ENCODE measurements around the gene GALNT18. TPM values are rescaled to one million over a fixed set of nuclear protein-coding genes. Genes with fewer than 3 reads are reported as not detected.
"Not testable (repeated sequence)": the region's sequence is repeated elsewhere in the genome, so short reads cannot be mapped to it uniquely, and the experiment has no call there.

The GALNT18 gene
- total RNA-seq, 2 experiments from 2014 or later = 0.69 to 0.71 TPM

GRCh38 chr11:11366793-11367192, 255.0 kb downstream of the GALNT18 start:
- H3K4me1 Mint-ChIP-seq = no peaks in the 10 kb centered on the region
- H3K9me3 Mint-ChIP-seq = peaks cover 1% of the 10 kb centered on the region
- H3K36me3 Mint-ChIP-seq (ENCODE audit: low read depth) = no peaks in the 10 kb centered on the region
- H3K27ac Mint-ChIP-seq = no peak overlapping the region
- DNase-seq = no peak
- ChIA-PET POLR2A (no interaction called here), CTCF (interaction anchor here (1.0 kb wide), 1 partner anchor 16 kb away, joined by 3 read pairs; no protein-coding TSS in a partner anchor)
- H3K4me3 Mint-ChIP-seq = no peak overlapping the region
- H3K27me3 Mint-ChIP-seq = peaks cover 2% of the 10 kb centered on the region

DNA sequence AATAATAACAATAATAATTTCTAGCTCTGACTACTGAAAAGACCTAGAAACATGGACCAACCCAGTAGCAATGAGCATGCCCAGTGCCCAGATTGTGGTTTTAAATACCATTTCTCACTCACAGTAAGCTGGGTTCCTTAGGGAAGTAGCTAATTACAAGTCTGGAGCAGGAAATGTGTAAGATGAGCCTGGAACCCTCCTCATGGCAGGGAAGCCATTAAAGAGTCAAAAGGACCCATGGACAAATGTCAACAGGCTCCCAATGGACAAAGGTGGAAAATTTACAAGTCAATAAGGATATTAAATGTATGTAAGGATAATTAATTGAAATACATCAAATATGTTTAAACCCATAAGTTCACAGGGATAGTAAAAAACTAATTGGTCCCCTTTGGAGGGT, 258.1 kb downstream of the GALNT18 start:
- Mint-ChIP-seq H3K4me1 (no peaks in the 10 kb centered on the region), H3K27me3 (peaks cover 9% of the 10 kb centered on the region), H3K4me3 (no peak overlapping the region), H3K9me3 (no peaks in the 10 kb centered on the region), H3K27ac (no peak overlapping the region), H3K36me3 (ENCODE audit: low read depth) (no peaks in the 10 kb centered on the region)
- ChIA-PET CTCF (no interaction called here), POLR2A (no interaction called here)
- no peak for DNase-seq

- Mint-ChIP-seq H3K4me3 (no peak overlapping the region), H3K9me3 (no peaks in the 10 kb centered on the region), H3K4me1 (no peaks in the 10 kb centered on the region), H3K27me3 (peaks cover 10% of the 10 kb centered on the region), H3K27ac (no peak overlapping the region), H3K36me3 (ENCODE audit: low read depth) (no peaks in the 10 kb centered on the region)
- POLR2A ChIA-PET = no interaction called here
- DNase-seq = no peak
- CTCF ChIA-PET = no interaction called here
Observed at GRCh38 chr11:11359611-11360010, 262.2 kb downstream of the GALNT18 start.

DNA sequence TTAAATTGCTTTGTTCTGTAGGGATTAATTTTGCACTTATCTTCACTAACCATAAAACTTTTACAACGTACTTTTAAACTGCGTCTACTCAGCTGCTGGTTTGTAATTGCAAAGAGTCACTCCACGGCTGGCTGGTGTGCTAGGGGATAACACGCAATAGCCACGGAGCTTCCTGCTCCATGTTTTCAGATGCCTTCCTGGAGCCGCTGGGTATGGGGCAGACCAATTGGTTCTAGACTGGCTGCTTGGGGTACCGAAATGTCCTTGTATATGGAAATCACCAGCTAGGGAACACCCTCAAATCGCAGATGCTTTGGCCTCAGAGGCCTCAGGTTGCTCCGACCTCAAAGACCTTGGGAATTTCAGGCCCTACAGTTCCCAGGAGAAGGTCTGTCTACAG, 265.0 kb downstream of the GALNT18 start:
- POLR2A ChIA-PET = no interaction called here
- no peak overlapping the region for H3K27ac Mint-ChIP-seq
- no peak overlapping the region for H3K4me3 Mint-ChIP-seq
- peaks cover 10% of the 10 kb centered on the region for H3K27me3 Mint-ChIP-seq
- no peaks in the 10 kb centered on the region for H3K36me3 Mint-ChIP-seq (ENCODE audit: low read depth)
- H3K4me1 Mint-ChIP-seq = no peaks in the 10 kb centered on the region
- CTCF ChIA-PET = no interaction called here
- DNase-seq = no peak
- no peaks in the 10 kb centered on the region for H3K9me3 Mint-ChIP-seq

DNA sequence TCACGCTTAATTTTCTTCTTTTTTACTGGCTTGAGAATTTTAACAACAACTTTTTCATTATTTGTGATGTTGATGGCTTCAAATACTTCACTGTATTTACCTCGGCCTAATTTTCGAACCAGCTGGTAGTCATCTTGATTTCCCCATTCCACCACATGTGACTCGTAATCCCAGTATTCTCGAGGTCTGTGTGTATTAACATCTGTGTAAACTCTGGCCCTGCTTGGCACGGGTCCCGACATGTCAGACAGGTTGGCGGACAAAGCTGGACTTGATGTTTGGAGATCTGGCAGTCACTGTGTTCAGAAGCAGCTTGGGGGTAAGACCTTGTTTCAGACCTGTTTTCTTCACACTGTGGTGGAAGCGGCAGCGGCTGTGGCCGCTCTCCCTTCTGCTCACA, 268.9 kb downstream of the GALNT18 start, which contains the start of gene CSNK2A3:
TSS of gene CSNK2A3 (minus strand) at position 373 of the 400 bp plus-strand sequence. CDS start at position 242, 131 bp downstream.
- H3K4me1 Mint-ChIP-seq; H3K36me3 Mint-ChIP-seq (ENCODE audit: low read depth); DNase-seq; H3K27ac Mint-ChIP-seq; H3K4me3 Mint-ChIP-seq; POLR2A ChIA-PET; H3K9me3 Mint-ChIP-seq; CTCF ChIA-PET; H3K27me3 Mint-ChIP-seq: not testable (repeated sequence)

- H3K27me3 Mint-ChIP-seq; H3K9me3 Mint-ChIP-seq; DNase-seq; H3K4me1 Mint-ChIP-seq; H3K27ac Mint-ChIP-seq; POLR2A ChIA-PET; H3K4me3 Mint-ChIP-seq; H3K36me3 Mint-ChIP-seq (ENCODE audit: low read depth): not testable (repeated sequence)
- CTCF ChIA-PET = interaction anchor here (1.5 kb wide), 1 partner anchor 15 kb away, joined by 3 read pairs; no protein-coding TSS in a partner anchor
Observed at GRCh38 chr11:11351851-11352250, 270.0 kb downstream of the GALNT18 start.

- Mint-ChIP-seq H3K27me3 (peaks cover 1% of the 10 kb centered on the region), H3K36me3 (ENCODE audit: low read depth) (no peaks in the 10 kb centered on the region), H3K4me1 (no peaks in the 10 kb centered on the region), H3K27ac (no peak overlapping the region), H3K4me3 (no peak overlapping the region), H3K9me3 (no peaks in the 10 kb centered on the region)
- ChIA-PET POLR2A (no interaction called here), CTCF (interaction anchor here (1.5 kb wide), 1 partner anchor 16 kb away, joined by 3 read pairs; no protein-coding TSS in a partner anchor)
- DNase-seq = no peak
Observed at GRCh38 chr11:11351042-11351586, 270.7 kb downstream of the GALNT18 start.

DNA sequence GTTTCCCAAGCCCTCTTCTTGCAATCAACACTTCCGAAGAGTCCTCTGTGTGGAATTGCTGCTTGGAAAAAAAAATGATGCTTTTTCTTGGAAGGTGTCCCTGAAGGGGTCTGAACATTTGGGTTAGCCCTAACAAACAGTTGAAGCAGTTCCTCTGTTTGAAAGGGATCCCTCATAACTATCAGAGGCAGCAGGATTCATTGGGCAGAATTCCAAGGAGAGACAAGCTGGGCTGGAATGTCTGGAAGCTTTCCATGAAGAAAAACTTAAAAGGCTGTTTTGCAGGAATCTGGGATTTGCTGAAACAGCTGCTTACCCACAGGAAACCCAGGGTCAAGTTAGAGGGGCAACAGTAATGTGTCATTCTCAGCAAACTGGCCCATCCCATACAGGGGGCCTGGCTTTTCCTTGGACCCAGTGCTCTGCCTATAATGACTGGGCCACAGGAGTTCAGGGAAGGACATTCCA, 271.9 kb downstream of the GALNT18 start:
- H3K27ac Mint-ChIP-seq = no peak overlapping the region
- DNase-seq = no peak
- ChIA-PET POLR2A (no interaction called here), CTCF (no interaction called here)
- H3K36me3 Mint-ChIP-seq (ENCODE audit: low read depth) = no peaks in the 10 kb centered on the region
- no peaks in the 10 kb centered on the region for H3K4me1 Mint-ChIP-seq
- H3K27me3 Mint-ChIP-seq = no peaks in the 10 kb centered on the region
- no peak overlapping the region for H3K4me3 Mint-ChIP-seq
- H3K9me3 Mint-ChIP-seq = no peaks in the 10 kb centered on the region

DNA sequence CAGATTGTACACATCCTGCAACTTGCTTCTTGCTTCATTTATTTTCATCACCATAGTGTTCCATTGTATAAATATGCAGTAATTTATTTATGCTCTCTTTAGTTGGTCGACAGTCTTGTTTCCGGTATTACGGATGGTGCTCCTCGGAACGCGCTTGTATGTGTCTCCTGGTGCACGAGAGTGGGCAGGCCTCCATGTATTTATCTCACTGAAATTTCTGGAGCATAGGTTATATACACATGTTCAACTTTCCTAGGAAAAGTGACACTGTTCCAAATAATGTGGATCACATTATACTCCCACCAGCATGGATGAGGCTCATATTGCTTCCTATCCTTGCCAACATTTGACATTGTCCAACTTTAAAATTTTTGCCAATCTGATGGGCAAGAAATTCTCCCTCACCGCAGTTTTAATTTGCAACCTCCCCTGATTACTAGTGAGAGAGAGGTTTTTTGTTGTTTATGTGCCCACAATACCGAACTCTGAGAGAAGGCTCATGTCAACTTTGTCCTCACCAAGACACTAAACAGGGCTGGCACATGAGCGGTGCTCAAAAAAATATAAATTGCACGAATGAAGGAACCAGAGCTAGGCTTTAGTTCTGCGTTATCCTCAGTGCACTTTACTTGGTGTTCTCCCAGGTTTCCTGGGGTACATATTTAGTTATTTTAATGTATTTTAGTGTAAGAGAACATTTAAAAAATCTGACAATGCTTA, 272.5 kb downstream of the GALNT18 start:
- CTCF ChIA-PET = no interaction called here

DNA sequence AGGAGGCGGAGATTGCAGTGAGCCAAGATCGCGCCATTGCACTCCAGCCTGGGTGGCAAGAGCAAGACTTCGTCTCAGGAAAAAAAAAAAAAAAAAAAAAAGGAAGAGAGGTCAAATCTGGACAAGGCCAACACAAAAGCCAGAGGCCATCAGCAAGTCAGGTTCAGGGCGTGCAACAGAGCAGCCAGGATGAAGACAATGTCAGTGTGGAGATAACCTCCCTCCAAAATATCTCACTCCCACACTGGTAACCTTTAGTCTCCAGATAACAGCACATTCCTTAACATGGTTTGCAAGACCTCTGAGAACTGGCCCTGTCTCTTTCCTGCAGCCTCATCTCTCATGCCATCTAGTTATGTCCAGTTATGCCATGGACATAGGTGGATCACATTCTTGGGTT, 273.5 kb downstream of the GALNT18 start:
- no peaks in the 10 kb centered on the region for H3K27me3 Mint-ChIP-seq
- ChIA-PET CTCF (no interaction called here), POLR2A (no interaction called here)
- no peak overlapping the region for H3K27ac Mint-ChIP-seq
- DNase-seq = no peak
- H3K9me3 Mint-ChIP-seq = no peaks in the 10 kb centered on the region
- H3K4me1 Mint-ChIP-seq = no peaks in the 10 kb centered on the region
- H3K36me3 Mint-ChIP-seq (ENCODE audit: low read depth) = no peaks in the 10 kb centered on the region
- H3K4me3 Mint-ChIP-seq = no peak overlapping the region

More for the DNA sequence above, 272.5 kb downstream of the GALNT18 start:
- H3K4me3 Mint-ChIP-seq = no peak overlapping the region
- no peaks in the 10 kb centered on the region for H3K27me3 Mint-ChIP-seq
- no peaks in the 10 kb centered on the region for H3K4me1 Mint-ChIP-seq
- POLR2A ChIA-PET = no interaction called here
- H3K9me3 Mint-ChIP-seq = no peaks in the 10 kb centered on the region
- no peak for DNase-seq
- no peaks in the 10 kb centered on the region for H3K36me3 Mint-ChIP-seq (ENCODE audit: low read depth)
- H3K27ac Mint-ChIP-seq = no peak overlapping the region

DNA sequence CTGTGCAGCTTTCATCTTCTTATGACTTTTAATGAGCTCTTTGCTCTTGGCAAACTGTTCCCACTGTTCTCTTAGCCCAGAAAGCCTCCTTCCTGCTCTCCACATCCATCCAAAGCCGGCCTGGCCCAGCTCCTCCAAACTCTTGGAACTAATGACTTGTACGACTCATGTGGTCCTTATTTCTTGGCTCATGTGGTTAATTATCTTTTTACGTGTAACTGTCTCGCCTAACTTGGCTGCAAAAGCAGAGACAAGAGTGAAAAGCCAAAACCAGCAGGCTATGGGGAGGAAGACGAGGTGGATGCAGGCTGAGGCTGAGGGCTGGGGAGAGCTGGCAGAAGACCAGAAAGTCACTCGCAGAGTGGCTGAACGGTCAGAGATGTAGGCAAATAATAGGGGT, 274.2 kb downstream of the GALNT18 start:
- H3K9me3 Mint-ChIP-seq = no peaks in the 10 kb centered on the region

GRCh38 chr11:11346303-11346702, 275.5 kb downstream of the GALNT18 start:
- no peaks in the 10 kb centered on the region for H3K4me1 Mint-ChIP-seq
- H3K27me3 Mint-ChIP-seq = peaks cover 1% of the 10 kb centered on the region
- ChIA-PET POLR2A (no interaction called here), CTCF (interaction anchor here (1.1 kb wide), 1 partner anchor 14 kb away, joined by 5 read pairs; no protein-coding TSS in a partner anchor)
- H3K4me3 Mint-ChIP-seq = no peak overlapping the region
- no peaks in the 10 kb centered on the region for H3K36me3 Mint-ChIP-seq (ENCODE audit: low read depth)
- DNase-seq = no peak
- no peak overlapping the region for H3K27ac Mint-ChIP-seq
- H3K9me3 Mint-ChIP-seq = no peaks in the 10 kb centered on the region

More for the DNA sequence above, 274.2 kb downstream of the GALNT18 start:
- CTCF ChIA-PET = no interaction called here
- Mint-ChIP-seq H3K4me1 (no peaks in the 10 kb centered on the region), H3K36me3 (ENCODE audit: low read depth) (no peaks in the 10 kb centered on the region), H3K27me3 (no peaks in the 10 kb centered on the region), H3K4me3 (no peak overlapping the region), H3K27ac (no peak overlapping the region)
- DNase-seq = no peak
- POLR2A ChIA-PET = no interaction called here

DNA sequence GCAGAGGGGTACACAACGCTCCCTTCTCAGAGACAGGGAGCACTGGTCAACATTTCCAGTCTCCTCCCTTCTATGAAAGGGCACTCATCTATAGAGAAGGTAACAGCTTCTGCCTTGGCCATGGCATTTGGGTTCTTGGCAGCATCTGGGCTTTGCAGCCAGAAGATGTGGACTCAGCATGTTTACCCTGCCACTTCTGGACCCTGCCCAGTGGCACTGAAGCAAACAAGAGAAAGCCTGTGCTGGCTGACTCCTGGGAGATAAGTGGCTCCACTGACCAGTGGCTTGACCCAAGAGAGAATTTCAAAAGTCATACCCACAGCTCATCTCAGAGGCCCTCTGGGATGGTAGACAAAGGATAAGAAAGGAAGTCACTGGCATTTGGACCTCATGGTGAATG, 276.7 kb downstream of the GALNT18 start:
- Mint-ChIP-seq H3K9me3 (no peaks in the 10 kb centered on the region), H3K4me3 (no peak overlapping the region), H3K27ac (no peak overlapping the region), H3K4me1 (no peaks in the 10 kb centered on the region), H3K36me3 (ENCODE audit: low read depth) (no peaks in the 10 kb centered on the region), H3K27me3 (peaks cover 1% of the 10 kb centered on the region)
- POLR2A ChIA-PET = no interaction called here
- DNase-seq = no peak
- CTCF ChIA-PET = no interaction called here

DNA sequence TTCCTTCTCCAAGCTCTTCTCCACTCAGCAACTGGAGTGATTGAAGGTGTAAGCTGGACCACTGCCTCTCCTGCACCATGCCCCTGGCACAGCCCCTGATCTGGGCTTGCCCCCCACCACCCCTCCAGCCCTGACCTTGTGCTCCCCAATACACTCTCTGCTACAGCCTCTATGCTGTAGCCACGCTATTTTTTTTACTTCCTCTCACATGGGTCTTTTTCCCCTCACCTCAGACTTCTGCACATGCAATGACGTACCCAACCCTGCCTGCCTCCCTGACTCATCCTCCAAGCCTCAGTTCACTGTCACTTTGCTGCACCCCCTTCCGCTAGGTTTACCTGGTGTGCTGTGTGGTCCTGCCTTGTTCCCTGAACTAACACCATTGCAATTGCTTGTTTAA, 277.8 kb downstream of the GALNT18 start:
- CTCF ChIA-PET = no interaction called here

More for the DNA sequence above, 277.8 kb downstream of the GALNT18 start:
- POLR2A ChIA-PET = no interaction called here
- no peak for DNase-seq
- H3K36me3 Mint-ChIP-seq (ENCODE audit: low read depth) = no peaks in the 10 kb centered on the region
- peaks cover 1% of the 10 kb centered on the region for H3K27me3 Mint-ChIP-seq
- H3K4me1 Mint-ChIP-seq = no peaks in the 10 kb centered on the region
- H3K27ac Mint-ChIP-seq = no peak overlapping the region
- H3K4me3 Mint-ChIP-seq = no peak overlapping the region
- no peaks in the 10 kb centered on the region for H3K9me3 Mint-ChIP-seq
